HepG2 (cell line): ENCODE data around the gene QRICH2. TPM values are rescaled to one million over a fixed set of nuclear protein-coding genes. Genes with fewer than 3 reads are reported as not detected.

ENCODE experiments used
- ATRX ChIP-seq: sonication (generic); formaldehyde crosslinking; IDR thresholded peaks from 2 replicates; pipeline ENCODE4 v1.4.0; 2020; ENCODE audit warnings: missing genetic modification reagents, borderline replicate concordance
- CCAR2 ChIP-seq: fragments of 200-400 bp; formaldehyde crosslinking; optimal IDR thresholded peaks from 2 replicates; pipeline ENCODE3; 2018; ENCODE audit warnings: low read depth, mild to moderate bottlenecking, low read length, moderate library complexity
- ETV5 ChIP-seq: IDR thresholded peaks from 2 replicates; pipeline ENCODE4 v1.6.1; 2018; ENCODE audit warnings: missing biosample characterization, missing genetic modification reagents, inconsistent platforms, borderline replicate concordance
- FOXA1 ChIP-seq, 2 experiments: fragments of 450-650 bp in 1 of 2; sonication (generic) in 1 of 2; formaldehyde crosslinking in 1 of 2; IDR thresholded peaks; 2 replicates each; pipeline versions ENCODE4 v1.4.0 to v1.6.1; 2016 to 2020; ENCODE audit warnings: missing genetic modification reagents in 1 of 2
- MEIS2 ChIP-seq: sonication (generic); formaldehyde crosslinking; IDR thresholded peaks from 2 replicates; pipeline ENCODE4 v1.9.0; 2021; ENCODE audit warnings: mild to moderate bottlenecking, missing genetic modification reagents
- MLLT10 ChIP-seq: sonication (generic); formaldehyde crosslinking; IDR thresholded peaks from 2 replicates; pipeline ENCODE4 v1.4.0; 2020; ENCODE audit warnings: missing genetic modification reagents
- NCOR1 ChIP-seq: fragments of 200-600 bp; sonication (generic); IDR thresholded peaks from 2 replicates; pipeline ENCODE4 v1.7.0; 2017; ENCODE audit warnings: antibody characterized with exemption, low read length, borderline replicate concordance
- PAF1 ChIP-seq: IDR thresholded peaks from 2 replicates; pipeline ENCODE4 v1.6.1; 2016; ENCODE audit warnings: missing genetic modification reagents, missing compliant biosample characterization
- PHB2 ChIP-seq: fragments of 450-650 bp; IDR thresholded peaks from 2 replicates; pipeline ENCODE4 v1.6.1; 2018; ENCODE audit not compliant: partially characterized antibody
- RFX3 ChIP-seq: IDR thresholded peaks from 2 replicates; pipeline ENCODE4 v1.6.1; 2016; ENCODE audit warnings: missing biosample characterization, missing genetic modification reagents
- SRF ChIP-seq: IDR thresholded peaks from 2 replicates; pipeline ENCODE4 v1.6.1; 2011; ENCODE audit warnings: mild to moderate bottlenecking, low read depth, low read length, moderate library complexity
- XRCC5 ChIP-seq: fragments of 200-400 bp; formaldehyde crosslinking; optimal IDR thresholded peaks from 2 replicates; pipeline ENCODE3; 2017; ENCODE audit warnings: mild to moderate bottlenecking, low read length
- ZBTB42 ChIP-seq: sonication (generic); formaldehyde crosslinking; IDR thresholded peaks from 2 replicates; pipeline ENCODE4 v1.5.0; 2020; ENCODE audit warnings: mild to moderate bottlenecking, missing genetic modification reagents
- ZBTB7A ChIP-seq: sonication (generic); formaldehyde crosslinking; IDR thresholded peaks from 2 replicates; pipeline ENCODE4 v1.8.0; 2022; ENCODE audit warnings: mild to moderate bottlenecking, missing genetic modification reagents
- ZEB1 ChIP-seq: IDR thresholded peaks from 2 replicates; pipeline ENCODE4 v1.6.1; 2012; ENCODE audit warnings: mild to moderate bottlenecking, low read depth, inconsistent platforms; ENCODE audit not compliant: insufficient replicate concordance
- ZNF3 ChIP-seq: IDR thresholded peaks from 2 replicates; pipeline ENCODE4 v1.7.0; 2017; ENCODE audit warnings: inconsistent platforms
- ZNF547 ChIP-seq: sonication (generic); formaldehyde crosslinking; IDR thresholded peaks from 2 replicates; pipeline ENCODE4 v1.5.1; 2020; ENCODE audit warnings: mild to moderate bottlenecking, missing genetic modification reagents
- ZNF550 ChIP-seq: sonication (generic); formaldehyde crosslinking; IDR thresholded peaks from 2 replicates; pipeline ENCODE4 v1.4.0; 2020; ENCODE audit warnings: mild to moderate bottlenecking, missing genetic modification reagents, borderline replicate concordance
- ZNF775 ChIP-seq: sonication (generic); formaldehyde crosslinking; IDR thresholded peaks from 2 replicates; pipeline ENCODE4 v1.4.0; 2020; ENCODE audit warnings: missing genetic modification reagents, mild to moderate bottlenecking, moderate library complexity, borderline replicate concordance
- ZNF788 ChIP-seq: sonication (generic); formaldehyde crosslinking; IDR thresholded peaks from 2 replicates; pipeline ENCODE4 v1.5.0; 2020; ENCODE audit warnings: mild to moderate bottlenecking, missing genetic modification reagents, borderline replicate concordance
- polyA plus RNA-seq, 8 experiments: library from polyadenylated mRNA; depleted of rRNA in 3 of 8; stranded (reverse) in 7 of 8; unstranded in 1 of 8; fragments of >200 nt; fragmentation: Illumina TruSeq in 4 of 8; extraction: Trizol in 4 of 8; gene quantifications; 2 replicates each; pipeline versions ENCODE4 v1.2.1 to v1.2.3, GENCODE V29; 2011 to 2016; ENCODE audit warnings: low read depth in 4 of 8, missing spikeins in 1 of 8, mixed read lengths in 1 of 8; ENCODE audit not compliant: insufficient read depth in 1 of 8
- total RNA-seq, 5 experiments: library from RNA; depleted of rRNA; stranded (reverse); fragments of >200 nt; fragmentation: Illumina TruSeq; extraction: Trizol; gene quantifications; 2 replicates each; pipeline ENCODE4 v1.2.3, GENCODE V29; 2016; ENCODE audit warnings: low read depth in 1 of 5
- TF ChIP-seq, protein P1 (sequence below): sonication (generic); formaldehyde crosslinking; IDR thresholded peaks from 2 replicates; pipeline ENCODE4 v1.4.0; 2020; ENCODE audit warnings: mild to moderate bottlenecking, missing genetic modification reagents
- TF ChIP-seq, protein P2 (sequence below), 2 experiments: sonication (generic) in 1 of 2; formaldehyde crosslinking in 1 of 2; IDR thresholded peaks; 2 replicates each; pipeline versions ENCODE4 v1.4.0 to v1.6.1; 2018 to 2020; ENCODE audit warnings: missing genetic modification reagents in 2 of 2, borderline replicate concordance in 1 of 2, low read depth in 1 of 2, mild to moderate bottlenecking in 1 of 2, missing biosample characterization in 1 of 2
- TF ChIP-seq, protein P3 (sequence below): sonication (generic); formaldehyde crosslinking; IDR thresholded peaks from 2 replicates; pipeline ENCODE4 v1.4.0; 2020; ENCODE audit warnings: missing genetic modification reagents, mild to moderate bottlenecking, borderline replicate concordance

The QRICH2 gene
- total and polyA plus RNA-seq, 2 of the 13 experiments (the other 11 are each of a cell fraction or from before 2014, with no cell fraction given) = 3.7 to 5.7 TPM

DNA sequence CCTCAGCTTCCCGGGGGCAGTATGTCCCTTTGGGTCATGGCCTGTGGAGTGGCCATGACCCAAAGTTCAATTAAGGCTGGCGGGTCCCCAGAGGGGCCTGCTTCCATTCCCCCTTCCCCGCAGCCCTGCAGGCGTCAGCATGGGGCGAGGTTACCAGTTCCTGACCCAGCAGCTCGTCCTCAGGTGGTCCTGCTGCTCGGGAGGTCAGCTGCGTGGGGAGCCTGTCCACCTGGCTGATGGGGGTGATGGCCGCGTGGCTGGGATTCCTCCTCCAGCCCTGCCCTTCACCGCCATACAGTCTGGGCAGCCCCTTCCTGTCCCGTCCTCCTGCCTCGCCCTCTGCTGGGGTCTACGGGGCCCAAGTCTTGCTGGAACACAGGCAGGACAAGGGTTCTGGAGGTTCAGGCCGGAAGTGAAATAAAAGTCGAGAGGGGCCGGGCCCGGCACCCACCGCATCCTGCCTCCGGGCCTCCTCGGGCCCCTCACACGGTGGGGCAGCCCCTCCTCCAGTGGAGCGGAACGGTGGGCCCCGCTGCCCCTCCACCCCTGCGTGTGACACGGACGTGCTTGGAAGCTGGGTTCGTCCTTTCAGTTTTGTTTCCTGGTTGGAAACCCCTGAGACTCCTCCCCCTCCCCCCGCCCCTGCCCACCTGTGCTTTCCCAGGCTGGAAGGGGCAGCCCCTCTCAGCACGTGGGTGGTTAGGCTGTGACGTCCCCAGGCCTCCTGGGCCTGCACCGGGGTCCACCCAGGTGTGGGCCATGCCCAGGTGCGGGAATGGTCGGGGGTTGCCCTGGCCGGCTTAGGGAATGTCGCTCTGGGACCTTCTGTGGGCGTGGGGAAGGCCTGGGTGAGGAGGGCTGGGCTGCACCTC, 36.2 kb downstream of the QRICH2 start (continued):
- TF ChIP-seq, protein P1, sequence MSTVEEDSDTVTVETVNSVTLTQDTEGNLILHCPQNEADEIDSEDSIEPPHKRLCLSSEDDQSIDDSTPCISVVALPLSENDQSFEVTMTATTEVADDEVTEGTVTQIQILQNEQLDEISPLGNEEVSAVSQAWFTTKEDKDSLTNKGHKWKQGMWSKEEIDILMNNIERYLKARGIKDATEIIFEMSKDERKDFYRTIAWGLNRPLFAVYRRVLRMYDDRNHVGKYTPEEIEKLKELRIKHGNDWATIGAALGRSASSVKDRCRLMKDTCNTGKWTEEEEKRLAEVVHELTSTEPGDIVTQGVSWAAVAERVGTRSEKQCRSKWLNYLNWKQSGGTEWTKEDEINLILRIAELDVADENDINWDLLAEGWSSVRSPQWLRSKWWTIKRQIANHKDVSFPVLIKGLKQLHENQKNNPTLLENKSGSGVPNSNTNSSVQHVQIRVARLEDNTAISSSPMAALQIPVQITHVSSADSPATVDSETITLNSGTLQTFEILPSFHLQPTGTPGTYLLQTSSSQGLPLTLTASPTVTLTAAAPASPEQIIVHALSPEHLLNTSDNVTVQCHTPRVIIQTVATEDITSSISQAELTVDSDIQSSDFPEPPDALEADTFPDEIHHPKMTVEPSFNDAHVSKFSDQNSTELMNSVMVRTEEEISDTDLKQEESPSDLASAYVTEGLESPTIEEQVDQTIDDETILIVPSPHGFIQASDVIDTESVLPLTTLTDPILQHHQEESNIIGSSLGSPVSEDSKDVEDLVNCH = no peak
- no peak for TF ChIP-seq ZNF550 (CRISPR knock-in tag)
- TF ChIP-seq, protein P2, sequence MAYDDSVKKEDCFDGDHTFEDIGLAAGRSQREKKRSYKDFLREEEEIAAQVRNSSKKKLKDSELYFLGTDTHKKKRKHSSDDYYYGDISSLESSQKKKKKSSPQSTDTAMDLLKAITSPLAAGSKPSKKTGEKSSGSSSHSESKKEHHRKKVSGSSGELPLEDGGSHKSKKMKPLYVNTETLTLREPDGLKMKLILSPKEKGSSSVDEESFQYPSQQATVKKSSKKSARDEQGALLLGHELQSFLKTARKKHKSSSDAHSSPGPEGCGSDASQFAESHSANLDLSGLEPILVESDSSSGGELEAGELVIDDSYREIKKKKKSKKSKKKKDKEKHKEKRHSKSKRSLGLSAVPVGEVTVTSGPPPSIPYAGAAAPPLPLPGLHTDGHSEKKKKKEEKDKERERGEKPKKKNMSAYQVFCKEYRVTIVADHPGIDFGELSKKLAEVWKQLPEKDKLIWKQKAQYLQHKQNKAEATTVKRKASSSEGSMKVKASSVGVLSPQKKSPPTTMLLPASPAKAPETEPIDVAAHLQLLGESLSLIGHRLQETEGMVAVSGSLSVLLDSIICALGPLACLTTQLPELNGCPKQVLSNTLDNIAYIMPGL (CRISPR knock-in tag; IDR thresholded peaks at IDR 0.05; ENCODE audit: borderline replicate concordance in 1 of 2, low read depth in 1 of 2) = 0 out of 4 replicates have a peak, but pooled peaks of 1 of the 2 experiments have one; percentile 26
- TF ChIP-seq CCAR2 = no peak
- no peak for TF ChIP-seq ZEB1
- TF ChIP-seq, protein P3, sequence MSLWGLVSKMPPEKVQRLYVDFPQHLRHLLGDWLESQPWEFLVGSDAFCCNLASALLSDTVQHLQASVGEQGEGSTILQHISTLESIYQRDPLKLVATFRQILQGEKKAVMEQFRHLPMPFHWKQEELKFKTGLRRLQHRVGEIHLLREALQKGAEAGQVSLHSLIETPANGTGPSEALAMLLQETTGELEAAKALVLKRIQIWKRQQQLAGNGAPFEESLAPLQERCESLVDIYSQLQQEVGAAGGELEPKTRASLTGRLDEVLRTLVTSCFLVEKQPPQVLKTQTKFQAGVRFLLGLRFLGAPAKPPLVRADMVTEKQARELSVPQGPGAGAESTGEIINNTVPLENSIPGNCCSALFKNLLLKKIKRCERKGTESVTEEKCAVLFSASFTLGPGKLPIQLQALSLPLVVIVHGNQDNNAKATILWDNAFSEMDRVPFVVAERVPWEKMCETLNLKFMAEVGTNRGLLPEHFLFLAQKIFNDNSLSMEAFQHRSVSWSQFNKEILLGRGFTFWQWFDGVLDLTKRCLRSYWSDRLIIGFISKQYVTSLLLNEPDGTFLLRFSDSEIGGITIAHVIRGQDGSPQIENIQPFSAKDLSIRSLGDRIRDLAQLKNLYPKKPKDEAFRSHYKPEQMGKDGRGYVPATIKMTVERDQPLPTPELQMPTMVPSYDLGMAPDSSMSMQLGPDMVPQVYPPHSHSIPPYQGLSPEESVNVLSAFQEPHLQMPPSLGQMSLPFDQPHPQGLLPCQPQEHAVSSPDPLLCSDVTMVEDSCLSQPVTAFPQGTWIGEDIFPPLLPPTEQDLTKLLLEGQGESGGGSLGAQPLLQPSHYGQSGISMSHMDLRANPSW = no peak
- no peak for TF ChIP-seq ZNF775
- TF ChIP-seq MLLT10 (CRISPR knock-in tag) = no peak
- no peak for TF ChIP-seq NCOR1
- TF ChIP-seq ZNF547 = 0 out of 2 replicates have a peak, but pooled peaks have one; percentile 18
- TF ChIP-seq ZNF788 (CRISPR knock-in tag) = no peak
- no peak for TF ChIP-seq ATRX (CRISPR knock-in tag)
- TF ChIP-seq RFX3 = no peak
- peak; percentile 63; the same call in 1 of the 2 replicates for TF ChIP-seq PAF1 (CRISPR knock-in tag)
- no peak for TF ChIP-seq ZBTB7A (CRISPR knock-in tag)
- no peak for TF ChIP-seq ZNF3 (CRISPR knock-in tag)
- TF ChIP-seq PHB2 = no peak
- TF ChIP-seq ETV5 (CRISPR knock-in tag) = no peak
- no peak for TF ChIP-seq ZBTB42 (CRISPR knock-in tag)
- no peak for TF ChIP-seq FOXA1 (IDR thresholded peaks at IDR 0.05)
- no peak for TF ChIP-seq FOXA1 (CRISPR knock-in tag; IDR thresholded peaks at IDR 0.05)
- 0 out of 2 replicates have a peak, but pooled peaks have one; percentile 14 for TF ChIP-seq MEIS2
- TF ChIP-seq XRCC5 = no peak
- TF ChIP-seq SRF = no peak
